Body of pancreas (tissue), 4 donors: ENCODE data around the gene ALDH7A1.

Experiments used
- CTCF ChIP-seq, 7 experiments: fragments of 450-650 bp in 4 of 7; fragments of 200-600 bp in 3 of 7; sonication (generic) in 3 of 7; IDR thresholded peaks; one replicate each; pipeline ENCODE4 v1.5.1; 2016 to 2019; ENCODE audit warnings: antibody characterized with exemption in 7 of 7
- POLR2A ChIP-seq, 3 donors: fragments of 450-650 bp; IDR thresholded peaks; one replicate each; pipeline ENCODE4 v1.6.1; 2016; ENCODE audit warnings: antibody characterized with exemption in 3 of 3, mild to moderate bottlenecking in 2 of 3

- TF ChIP-seq CTCF (IDR thresholded peaks at IDR 0.05) (no peak), POLR2A (IDR thresholded peaks at IDR 0.05) (no peak)
Measured at GRCh38 chr5:126605525-126605924, 10.5 kb upstream of the ALDH7A1 start.
